ENCODE measurements around the gene TULP3. TPM values are rescaled to one million over a fixed set of nuclear protein-coding genes. Genes with fewer than 3 reads are reported as not detected.

The TULP3 gene
- total and polyA plus RNA-seq, 7 donors, result 3.9 to 9.1 (median 7.1) TPM

GRCh38 chr12:2900642-2901041 is 10.0 kb downstream of the TULP3 start:
- peak in 1 of 4 donors; percentile 49 for ATAC-seq

GRCh38 chr12:2902272-2902880 is 11.7 kb downstream of the TULP3 start:
- peaks cover 22% of the 10 kb centered on the region for H3K4me1 ChIP-seq
- H3K27ac ChIP-seq, result peak overlapping the region; percentile 64
- H3K4me3 ChIP-seq, result no peak overlapping the region
- H3K9me3 ChIP-seq, result no peaks in the 10 kb centered on the region
- no peak for TF ChIP-seq CTCF (IDR thresholded peaks at IDR 0.05)
- no peaks in the 10 kb centered on the region for H3K36me3 ChIP-seq (ENCODE audit: insufficient read depth in 1 of 2, low read depth in 1 of 2)
- ATAC-seq (peak; percentile 25 to 87 (median 60)), DNase-seq (no peak)
- WGBS, 3 donors, result 15 to 28% (median 24%) methylated on average over 4 of the region's 4 CpGs
- H3K27me3 ChIP-seq (ENCODE audit: insufficient read depth in 3 of 3, low read length in 2 of 3), result no peaks in the 10 kb centered on the region
- intact Hi-C loops (cut with DNase I), result no loop called here

More at GRCh38 chr12:2900642-2901041, 10.0 kb downstream of the TULP3 start:
- no peaks in the 10 kb centered on the region for H3K36me3 ChIP-seq (ENCODE audit: insufficient read depth in 1 of 2, low read depth in 1 of 2)
- intact Hi-C loops (cut with DNase I), result no loop called here
- H3K27ac ChIP-seq, result peak overlapping the region; percentile 64
- WGBS, 3 donors, result 85 to 94% (median 89%) methylated on average over 8 of the region's 8 CpGs
- DNase-seq, result no peak
- H3K4me1 ChIP-seq, result peaks cover 30% of the 10 kb centered on the region
- no peaks in the 10 kb centered on the region for H3K27me3 ChIP-seq (ENCODE audit: insufficient read depth in 3 of 3, low read length in 2 of 3)
- no peak for TF ChIP-seq CTCF (IDR thresholded peaks at IDR 0.05)
- no peaks in the 10 kb centered on the region for H3K9me3 ChIP-seq
- H3K4me3 ChIP-seq, result no peak overlapping the region

- intact Hi-C loops (cut with DNase I), result no loop called here
- TF ChIP-seq CTCF (IDR thresholded peaks at IDR 0.05), result no peak
These were observed 13.6 kb downstream of the TULP3 start for GRCh38 chr12:2904260-2904659.

GRCh38 chr12:2912216-2912575 is 21.5 kb downstream of the TULP3 start:
- WGBS, 3 donors, result 95 to 96% (median 96%) methylated on average over 3 of the region's 3 CpGs
- no peak for DNase-seq
- peaks cover 0 to 40% of the 10 kb centered on the region in 2 donors for H3K36me3 ChIP-seq (ENCODE audit: insufficient read depth in 1 of 2, low read depth in 1 of 2)

More at GRCh38 chr12:2904260-2904659, 13.6 kb downstream of the TULP3 start:
- ATAC-seq (no peak), DNase-seq (no peak)
- 96 to 97% (median 97%) methylated on average over 2 of the region's 2 CpGs for WGBS, 3 donors
- Histone ChIP-seq H3K4me1 (peaks cover 22% of the 10 kb centered on the region), H3K27ac (no peak overlapping the region), H3K4me3 (no peak overlapping the region), H3K27me3 (ENCODE audit: insufficient read depth in 3 of 3, low read length in 2 of 3) (no peaks in the 10 kb centered on the region), H3K36me3 (ENCODE audit: insufficient read depth in 1 of 2, low read depth in 1 of 2) (peaks cover 0 to 2% of the 10 kb centered on the region in 2 donors), H3K9me3 (no peaks in the 10 kb centered on the region)

More at GRCh38 chr12:2912216-2912575, 21.5 kb downstream of the TULP3 start:
- Histone ChIP-seq H3K4me1 (no peaks in the 10 kb centered on the region), H3K9me3 (no peaks in the 10 kb centered on the region), H3K27me3 (ENCODE audit: insufficient read depth in 3 of 3, low read length in 2 of 3) (no peaks in the 10 kb centered on the region), H3K4me3 (no peak overlapping the region), H3K27ac (no peak overlapping the region)
- intact Hi-C loops (cut with DNase I), result no loop called here
- no peak for ATAC-seq
- TF ChIP-seq CTCF (IDR thresholded peaks at IDR 0.05), result no peak
